ENCODE data around the gene STX17.
A peak's percentile ranks its signal among the peaks of the same experiment; 100 is the strongest.
"Not testable (repeated sequence)": the region's sequence is repeated elsewhere in the genome, so short reads cannot be mapped to it uniquely, and the experiment has no call there.

STX17 gene

DNA sequence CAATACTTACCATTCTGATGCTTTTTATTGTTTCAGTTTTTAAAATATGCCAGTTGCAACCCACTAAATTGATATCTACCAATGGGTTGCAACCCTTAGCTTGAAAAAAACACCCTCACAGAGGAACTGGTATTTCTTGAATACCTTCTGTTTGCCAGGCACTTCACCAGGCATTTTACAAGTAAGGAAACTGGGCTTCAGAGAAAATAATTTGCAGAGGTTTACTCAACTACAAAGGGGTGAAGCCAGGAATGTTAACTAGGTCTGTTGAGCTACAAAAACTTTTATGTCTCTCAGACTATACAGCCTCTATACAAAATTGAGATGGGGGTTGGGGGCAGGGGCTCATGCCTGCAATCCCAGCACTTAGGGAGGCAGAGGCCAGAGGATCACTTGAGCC is 65.0 kb downstream of the STX17 start:
- peaks cover 43% of the 10 kb centered on the region for H3K36me3 Mint-ChIP-seq
- no peak overlapping the region for H3K4me3 Mint-ChIP-seq
- H3K9me3 Mint-ChIP-seq: no peaks in the 10 kb centered on the region
- no peaks in the 10 kb centered on the region for H3K4me1 Mint-ChIP-seq
- no peak for ATAC-seq
- no peak overlapping the region for H3K27ac Mint-ChIP-seq
- no peaks in the 10 kb centered on the region for H3K27me3 Mint-ChIP-seq

DNA sequence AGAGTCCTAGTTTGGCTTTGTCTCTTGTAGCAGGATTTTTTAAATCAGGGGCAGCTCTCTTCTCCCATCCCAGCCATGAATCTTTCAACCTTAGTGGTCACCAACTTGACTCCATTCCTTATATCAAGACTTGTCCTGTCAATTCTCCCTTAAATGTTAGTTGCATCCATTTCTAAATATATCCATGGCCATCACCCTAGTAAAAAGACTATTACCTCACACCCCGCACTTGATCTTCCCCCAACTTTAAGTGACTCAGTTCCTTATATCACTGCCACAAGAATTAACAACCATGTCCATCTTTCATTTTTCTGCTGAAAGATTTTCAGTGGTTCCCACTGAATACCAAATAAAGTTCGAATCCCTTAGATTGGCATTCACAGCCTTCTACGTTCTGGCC is 67.0 kb downstream of the STX17 start:
- no peak overlapping the region for H3K4me3 Mint-ChIP-seq
- no peak overlapping the region for H3K27ac Mint-ChIP-seq
- no peaks in the 10 kb centered on the region for H3K4me1 Mint-ChIP-seq
- peaks cover 38% of the 10 kb centered on the region for H3K36me3 Mint-ChIP-seq
- ATAC-seq: no peak
- no peaks in the 10 kb centered on the region for H3K9me3 Mint-ChIP-seq
- H3K27me3 Mint-ChIP-seq: no peaks in the 10 kb centered on the region

DNA sequence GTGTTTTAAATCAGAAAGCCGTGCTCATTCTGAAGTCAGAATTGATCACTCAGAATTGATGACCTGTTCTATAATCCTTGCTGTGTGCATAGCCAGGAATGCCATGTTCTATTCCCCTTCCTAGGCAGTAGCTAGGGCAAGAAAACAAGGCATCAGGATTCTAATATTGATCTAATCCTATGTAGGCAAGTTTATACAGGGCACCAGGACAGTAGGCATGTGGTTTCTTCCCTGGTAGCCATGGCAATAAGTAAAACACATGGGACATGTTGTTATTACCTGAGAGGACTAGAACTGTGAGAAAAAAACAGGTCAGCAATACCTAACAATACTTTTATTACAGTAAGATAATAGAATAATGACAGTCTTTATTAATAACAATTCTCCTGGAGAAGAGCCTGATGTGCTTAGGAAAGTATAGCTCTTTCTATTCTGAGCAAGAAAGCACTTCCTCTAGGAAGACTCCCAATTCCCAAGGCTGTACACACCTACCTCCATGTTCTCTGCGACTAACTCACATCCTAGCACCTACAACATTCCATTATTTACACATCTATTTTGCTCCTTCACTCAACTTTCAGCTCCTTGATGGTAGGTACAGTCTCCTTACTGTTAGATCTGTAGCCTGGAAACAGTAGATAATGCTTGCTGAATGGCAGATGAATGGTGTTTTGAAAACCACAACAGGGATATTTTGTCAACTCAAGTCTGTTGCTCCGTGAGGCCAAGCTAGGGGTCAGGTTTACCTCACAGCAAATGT is 70.8 kb downstream of the STX17 start:
- no peak for ATAC-seq
- Mint-ChIP-seq H3K27ac (peak overlapping the region; percentile 67), H3K36me3 (peaks cover 37% of the 10 kb centered on the region), H3K4me3 (no peak overlapping the region), H3K4me1 (peaks cover 5% of the 10 kb centered on the region), H3K27me3 (no peaks in the 10 kb centered on the region), H3K9me3 (no peaks in the 10 kb centered on the region)

DNA sequence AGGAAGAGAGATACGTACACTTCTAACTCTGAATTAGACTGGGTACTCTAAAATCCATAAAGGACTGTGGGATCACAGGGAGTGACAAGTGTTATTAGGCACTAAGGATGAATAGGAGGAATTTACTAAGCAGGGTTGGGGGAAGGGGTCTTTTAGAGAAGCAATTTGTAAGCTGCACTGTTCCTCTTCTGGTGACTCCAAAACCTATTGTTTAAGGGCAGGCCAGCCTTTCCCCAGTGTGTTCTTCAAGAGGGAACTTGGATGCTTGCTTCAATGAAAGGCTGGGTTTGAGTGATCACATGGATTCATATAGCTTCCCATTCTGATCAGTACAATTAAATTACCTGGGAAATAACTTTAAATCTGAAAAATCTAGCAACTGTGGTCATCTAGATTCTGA is 71.8 kb downstream of the STX17 start:
- H3K27ac Mint-ChIP-seq: peak overlapping the region; percentile 67
- no peak for ATAC-seq
- H3K27me3 Mint-ChIP-seq: no peaks in the 10 kb centered on the region
- H3K4me1 Mint-ChIP-seq: peaks cover 5% of the 10 kb centered on the region
- H3K9me3 Mint-ChIP-seq: no peaks in the 10 kb centered on the region
- peaks cover 38% of the 10 kb centered on the region for H3K36me3 Mint-ChIP-seq
- no peak overlapping the region for H3K4me3 Mint-ChIP-seq

DNA sequence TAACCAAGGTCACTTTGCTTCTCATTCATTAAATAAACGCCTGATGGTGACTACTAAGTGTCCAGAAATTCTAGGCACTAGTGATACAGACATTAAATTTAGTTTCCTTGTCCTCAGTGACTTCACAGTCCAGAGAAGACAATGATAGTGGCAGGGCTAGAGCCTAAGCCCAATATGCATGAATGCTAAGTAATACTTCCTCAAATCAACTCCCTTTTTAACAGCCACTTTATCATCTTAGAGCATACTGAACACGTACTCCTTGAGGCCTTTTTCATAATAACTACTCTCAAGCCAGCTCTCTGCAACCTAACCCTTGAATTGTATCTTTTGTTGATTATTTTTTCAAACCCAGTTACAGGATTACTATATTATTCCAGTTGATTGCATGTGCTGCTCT is 74.1 kb downstream of the STX17 start:
- no peak for ATAC-seq
- Mint-ChIP-seq H3K27me3 (no peaks in the 10 kb centered on the region), H3K4me1 (peaks cover 5% of the 10 kb centered on the region), H3K27ac (no peak overlapping the region), H3K9me3 (no peaks in the 10 kb centered on the region), H3K36me3 (peaks cover 25% of the 10 kb centered on the region), H3K4me3 (no peak overlapping the region)

DNA sequence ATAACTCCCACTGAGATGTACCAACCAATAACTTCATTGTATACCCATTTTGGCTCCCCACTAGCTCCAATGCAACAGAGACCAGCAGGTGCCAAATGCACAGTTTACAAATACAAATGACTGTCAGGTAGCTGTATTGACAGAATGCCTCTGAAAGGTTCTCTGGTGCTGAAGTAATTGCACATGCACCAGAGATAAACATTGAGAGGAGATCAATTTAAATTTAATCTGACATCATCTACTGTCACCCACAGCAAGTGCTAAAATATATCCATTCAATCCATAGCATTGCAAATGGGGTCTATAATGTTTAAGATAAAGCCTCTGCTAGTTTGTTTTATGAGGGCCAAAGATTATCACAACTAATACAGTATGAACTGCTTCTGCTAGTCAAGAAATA is 80.2 kb downstream of the STX17 start:
- peaks cover 48% of the 10 kb centered on the region for H3K36me3 Mint-ChIP-seq
- no peak for ATAC-seq
- peaks cover 7% of the 10 kb centered on the region for H3K4me1 Mint-ChIP-seq
- H3K27ac Mint-ChIP-seq: no peak overlapping the region
- no peaks in the 10 kb centered on the region for H3K27me3 Mint-ChIP-seq
- H3K9me3 Mint-ChIP-seq: peaks cover 10% of the 10 kb centered on the region
- no peak overlapping the region for H3K4me3 Mint-ChIP-seq

DNA sequence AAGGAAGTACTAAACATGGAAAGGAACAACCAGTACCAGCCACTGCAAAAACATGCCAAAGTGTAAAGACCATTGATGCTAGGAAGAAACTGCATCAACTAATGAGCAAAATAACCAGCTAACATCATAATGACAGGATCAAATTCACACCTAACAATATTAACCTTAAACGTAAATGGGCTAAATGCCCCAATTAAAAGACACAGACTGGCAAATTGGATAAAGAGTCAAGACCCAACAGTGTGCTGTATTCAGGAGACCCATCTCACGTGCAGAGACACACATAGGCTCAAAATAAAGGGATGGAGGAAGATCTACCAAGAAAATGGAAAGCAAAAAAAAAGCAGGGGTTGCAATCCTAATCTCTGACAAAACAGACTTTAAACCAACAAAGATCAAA is 84.1 kb downstream of the STX17 start:
- ATAC-seq, H3K27ac Mint-ChIP-seq: not testable (repeated sequence)
- H3K9me3 Mint-ChIP-seq: peaks cover 16% of the 10 kb centered on the region

DNA sequence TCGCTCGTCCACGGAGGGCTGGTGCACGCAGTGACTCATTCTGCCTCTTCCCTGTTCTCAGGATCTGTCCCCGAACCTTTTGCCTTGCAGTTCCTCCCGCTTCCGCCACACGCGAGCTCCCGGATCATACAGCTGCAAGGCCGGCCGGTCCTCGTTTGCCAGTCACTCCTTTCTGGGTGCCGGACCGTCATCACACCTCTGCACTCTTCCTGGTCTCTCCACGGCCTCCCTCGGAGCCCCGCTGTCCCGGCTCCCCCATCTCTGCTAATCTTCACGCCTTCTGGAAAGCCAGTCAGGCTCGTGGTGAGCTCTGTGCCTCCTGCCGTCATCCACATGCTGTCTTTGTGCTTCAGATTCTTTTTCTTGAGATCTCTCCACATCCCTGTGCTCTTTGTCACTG is 91.8 kb downstream of the STX17 start:
- H3K27me3 Mint-ChIP-seq: no peaks in the 10 kb centered on the region
- H3K9me3 Mint-ChIP-seq: peaks cover 17% of the 10 kb centered on the region
- H3K4me1 Mint-ChIP-seq: peaks cover 7% of the 10 kb centered on the region
- ATAC-seq: no peak
- peaks cover 90% of the 10 kb centered on the region for H3K36me3 Mint-ChIP-seq
- no peak overlapping the region for H3K27ac Mint-ChIP-seq
- no peak overlapping the region for H3K4me3 Mint-ChIP-seq

More for the DNA sequence above, 84.1 kb downstream of the STX17 start:
- H3K36me3 Mint-ChIP-seq: peaks cover 80% of the 10 kb centered on the region
- H3K4me3 Mint-ChIP-seq, H3K27me3 Mint-ChIP-seq, H3K4me1 Mint-ChIP-seq: not testable (repeated sequence)

DNA sequence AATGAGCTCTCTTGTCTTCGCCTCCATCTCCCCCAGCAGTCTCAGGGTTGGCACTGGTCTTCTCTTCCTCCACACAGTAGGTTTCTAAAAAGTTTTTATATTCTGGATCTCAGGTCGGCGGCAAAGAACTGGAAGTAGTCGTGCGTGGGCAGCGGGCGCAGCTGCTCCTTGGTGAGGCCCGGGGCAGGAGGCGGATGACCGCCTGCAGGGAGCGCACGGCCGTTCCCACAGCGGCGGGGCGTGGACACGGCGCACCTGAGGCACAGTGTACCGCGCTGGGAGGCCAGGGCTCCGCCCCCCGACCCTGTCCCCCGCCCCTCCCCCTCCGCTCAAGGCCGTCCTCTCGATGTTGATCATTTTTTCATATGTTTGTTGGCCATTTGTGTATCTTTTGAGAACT is 92.4 kb downstream of the STX17 start:
- Mint-ChIP-seq H3K4me3 (no peak overlapping the region), H3K27ac (no peak overlapping the region), H3K9me3 (peaks cover 17% of the 10 kb centered on the region), H3K36me3 (peaks cover 90% of the 10 kb centered on the region), H3K27me3 (no peaks in the 10 kb centered on the region), H3K4me1 (peaks cover 7% of the 10 kb centered on the region)
- ATAC-seq: peak; percentile 47

DNA sequence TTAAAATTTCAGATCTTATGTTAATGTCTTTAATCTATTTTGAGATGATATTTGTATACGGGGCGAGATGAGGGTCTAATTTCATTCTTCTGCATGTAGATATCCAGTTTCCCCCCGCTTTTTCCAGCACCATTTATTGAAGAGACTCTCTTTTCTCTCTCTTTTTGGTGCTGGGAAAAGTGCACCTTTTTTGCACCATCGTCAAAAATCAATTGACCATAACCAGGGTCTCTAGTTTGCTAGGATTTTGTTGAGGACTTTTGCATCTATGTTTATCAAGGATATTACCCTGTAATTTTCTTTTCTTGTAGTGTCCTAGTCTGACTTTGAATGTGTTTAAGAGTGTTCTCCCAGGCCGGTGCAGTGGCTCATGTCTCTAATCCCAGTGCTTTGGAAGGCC is 93.3 kb downstream of the STX17 start:
- H3K27me3 Mint-ChIP-seq: no peaks in the 10 kb centered on the region
- peaks cover 87% of the 10 kb centered on the region for H3K36me3 Mint-ChIP-seq

DNA sequence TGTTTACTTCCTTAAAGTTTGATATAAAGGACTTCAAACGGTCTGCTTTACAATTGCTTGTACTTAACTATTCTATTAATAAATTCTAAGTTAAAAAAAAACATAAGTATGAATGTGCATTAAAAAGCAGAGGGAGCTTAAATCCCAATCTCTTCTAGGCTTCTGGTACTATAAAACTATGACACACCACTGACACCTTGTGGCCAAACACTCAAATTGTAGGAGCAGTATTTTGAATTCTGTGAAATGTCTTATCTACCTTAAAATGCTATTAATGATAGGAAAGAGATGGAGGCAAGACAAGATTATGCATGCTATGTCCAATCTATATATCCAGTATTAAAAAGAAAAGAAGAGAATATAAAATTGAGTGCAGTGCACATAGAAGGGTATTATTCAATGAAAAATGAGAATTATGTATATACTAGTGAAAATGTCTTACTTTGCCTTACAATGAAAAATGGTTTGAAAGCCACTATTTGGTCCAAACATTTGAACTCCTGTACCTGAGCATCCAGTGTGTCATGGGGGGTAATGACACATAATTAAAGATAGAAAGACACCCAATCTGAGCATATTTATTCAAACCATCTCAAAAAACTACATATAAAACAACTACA is 104.7 kb downstream of the STX17 start:
- no peak for ATAC-seq
- no peak overlapping the region for H3K4me3 Mint-ChIP-seq
- peaks cover 43% of the 10 kb centered on the region for H3K36me3 Mint-ChIP-seq
- H3K27me3 Mint-ChIP-seq: no peaks in the 10 kb centered on the region
- H3K9me3 Mint-ChIP-seq: peaks cover 4% of the 10 kb centered on the region
- no peaks in the 10 kb centered on the region for H3K4me1 Mint-ChIP-seq
- no peak overlapping the region for H3K27ac Mint-ChIP-seq

More for the DNA sequence above, 93.3 kb downstream of the STX17 start:
- H3K9me3 Mint-ChIP-seq: peaks cover 11% of the 10 kb centered on the region
- ATAC-seq: no peak
- peaks cover 7% of the 10 kb centered on the region for H3K4me1 Mint-ChIP-seq
- H3K27ac Mint-ChIP-seq: no peak overlapping the region
- H3K4me3 Mint-ChIP-seq: no peak overlapping the region

DNA sequence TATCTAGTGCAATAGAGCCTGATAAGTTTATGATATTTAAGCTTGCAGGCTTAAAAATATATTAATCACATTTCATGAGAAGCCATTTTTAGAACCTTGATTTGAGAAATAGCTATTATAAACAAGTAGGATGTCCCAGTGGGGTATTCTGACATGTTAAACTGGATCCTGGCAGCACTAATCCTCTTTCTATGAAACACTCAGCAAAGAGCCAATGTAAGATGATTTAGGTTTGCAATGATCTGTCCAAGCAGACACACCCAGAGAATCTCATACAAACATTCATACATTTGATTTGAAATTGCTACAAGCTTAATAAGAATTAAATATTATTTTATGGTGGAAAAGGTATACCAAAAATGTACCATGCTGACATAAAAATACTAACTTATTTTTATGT is 105.8 kb downstream of the STX17 start:
- ATAC-seq: no peak
- no peaks in the 10 kb centered on the region for H3K27me3 Mint-ChIP-seq
- H3K9me3 Mint-ChIP-seq: peaks cover 4% of the 10 kb centered on the region
- H3K4me3 Mint-ChIP-seq: no peak overlapping the region
- H3K36me3 Mint-ChIP-seq: peaks cover 39% of the 10 kb centered on the region
- no peak overlapping the region for H3K27ac Mint-ChIP-seq
- H3K4me1 Mint-ChIP-seq: no peaks in the 10 kb centered on the region

DNA sequence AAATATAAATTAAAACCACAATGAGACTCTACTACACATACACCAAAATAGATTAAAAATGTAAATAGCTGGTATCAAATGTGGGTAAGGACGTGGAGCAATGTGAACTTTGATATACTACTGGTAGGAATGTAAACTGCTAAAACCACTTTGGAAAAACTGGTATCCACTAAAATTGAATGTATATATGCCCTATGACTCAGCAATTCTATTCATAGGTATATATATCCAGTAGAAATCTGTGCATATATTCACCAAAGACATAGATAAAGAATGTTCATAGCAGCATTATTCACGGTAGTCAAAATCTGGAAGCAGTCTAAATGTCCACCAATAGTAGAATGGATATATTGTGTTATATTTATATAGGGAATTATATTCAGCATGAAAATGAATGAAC is 107.1 kb downstream of the STX17 start:
- ATAC-seq: no peak
- peaks cover 35% of the 10 kb centered on the region for H3K36me3 Mint-ChIP-seq
- H3K27ac Mint-ChIP-seq: no peak overlapping the region
- no peaks in the 10 kb centered on the region for H3K4me1 Mint-ChIP-seq
- H3K4me3 Mint-ChIP-seq: no peak overlapping the region
- H3K27me3 Mint-ChIP-seq: no peaks in the 10 kb centered on the region
- H3K9me3 Mint-ChIP-seq: peaks cover 4% of the 10 kb centered on the region

DNA sequence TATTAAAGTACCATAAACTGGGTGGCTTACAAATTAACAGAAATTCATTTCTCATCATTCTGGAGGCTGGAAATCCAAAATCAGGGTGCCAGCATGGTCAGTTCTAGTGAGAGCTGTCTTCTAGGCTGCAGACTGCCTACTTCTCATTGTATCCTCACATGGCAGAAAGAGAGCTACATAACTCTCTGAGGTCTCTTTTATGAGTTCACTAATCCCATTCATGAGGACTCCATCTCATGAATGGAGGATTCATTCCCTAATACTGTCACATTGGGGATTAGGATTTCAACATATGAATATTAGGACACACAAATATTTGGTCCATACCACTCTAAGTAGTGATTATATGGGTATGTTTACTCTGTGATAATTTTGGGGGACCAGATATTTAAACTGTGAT is 108.4 kb downstream of the STX17 start:
- no peaks in the 10 kb centered on the region for H3K27me3 Mint-ChIP-seq
- no peak overlapping the region for H3K4me3 Mint-ChIP-seq
- H3K36me3 Mint-ChIP-seq: peaks cover 40% of the 10 kb centered on the region

DNA sequence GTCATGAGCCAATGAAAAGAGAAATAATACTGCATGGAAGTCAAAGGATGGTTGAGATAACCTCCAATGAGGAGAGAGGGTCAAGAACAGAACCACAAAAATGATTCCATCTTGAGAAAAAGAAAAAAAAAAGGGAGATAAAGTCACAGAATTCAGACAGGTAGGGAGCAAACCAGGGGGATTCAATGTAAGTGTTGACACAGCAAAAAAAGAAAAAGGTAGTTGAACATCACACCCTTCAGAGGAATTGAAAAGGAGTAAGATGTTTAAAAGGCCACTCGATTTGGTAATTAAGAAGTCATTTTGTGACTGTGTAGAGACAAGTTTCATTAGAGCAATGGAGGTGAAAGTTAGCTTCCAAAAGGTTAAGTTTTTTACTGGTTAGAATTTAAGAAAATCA is 113.1 kb downstream of the STX17 start:
- Mint-ChIP-seq H3K9me3 (no peaks in the 10 kb centered on the region), H3K27ac (no peak overlapping the region)

More for the DNA sequence above, 108.4 kb downstream of the STX17 start:
- Mint-ChIP-seq H3K4me1 (peaks cover 7% of the 10 kb centered on the region), H3K27ac (no peak overlapping the region), H3K9me3 (peaks cover 4% of the 10 kb centered on the region)
- no peak for ATAC-seq

More for the DNA sequence above, 113.1 kb downstream of the STX17 start:
- Mint-ChIP-seq H3K4me3 (no peak overlapping the region), H3K4me1 (peaks cover 9% of the 10 kb centered on the region), H3K27me3 (no peaks in the 10 kb centered on the region), H3K36me3 (peaks cover 36% of the 10 kb centered on the region)
- ATAC-seq: no peak
